Measurements from ENCODE around the gene SPIRE1. TPM values are rescaled to one million over a fixed set of nuclear protein-coding genes. Genes with fewer than 3 reads are reported as not detected.
"Not testable (repeated sequence)": the region's sequence is repeated elsewhere in the genome, so short reads cannot be mapped to it uniquely, and the experiment has no call there.

Gene SPIRE1
- total RNA-seq, 1 donor from 2014 or later = 31.8 TPM

DNA sequence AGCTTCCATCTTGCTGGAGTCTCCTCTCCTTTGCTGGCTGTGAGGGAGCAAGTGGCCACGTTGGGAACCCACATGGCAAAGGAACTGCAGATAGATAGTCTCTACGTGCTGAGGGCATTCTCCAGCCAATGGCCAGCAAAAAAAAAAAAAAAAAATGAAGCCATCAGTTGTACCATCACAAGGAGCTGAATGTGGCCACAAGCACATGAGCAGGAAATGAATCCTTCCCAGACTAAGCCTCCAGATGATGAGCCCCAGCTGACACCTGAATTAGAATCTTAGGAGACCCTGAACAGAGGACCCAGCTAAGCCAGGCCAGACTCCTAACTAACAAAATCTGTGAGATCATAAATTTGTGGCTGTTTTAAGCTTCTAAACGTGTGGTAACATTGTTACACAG lies 57.9 kb downstream of the SPIRE1 start:
- no peak for DNase-seq (ENCODE audit: low read depth, low spot score)

DNA sequence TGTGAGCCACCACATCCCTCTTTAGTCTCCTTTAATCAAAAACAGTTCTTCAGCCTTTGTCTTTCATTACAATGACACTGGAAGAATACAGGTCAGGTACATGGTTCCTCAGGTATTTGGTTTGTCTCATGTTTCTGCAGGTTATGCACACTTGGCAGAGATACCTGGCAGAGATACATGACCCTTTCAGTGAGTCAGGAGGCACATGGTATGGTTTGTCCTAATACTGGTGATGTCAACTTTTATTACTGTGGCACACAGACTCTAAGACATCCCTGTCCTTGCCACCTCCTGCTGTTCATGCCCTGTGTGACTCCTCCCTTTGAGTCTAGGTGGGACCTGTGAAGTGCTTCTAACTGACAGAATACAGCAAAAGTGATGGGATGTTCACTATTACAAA lies 58.4 kb downstream of the SPIRE1 start:
- DNase-seq (ENCODE audit: low read depth, low spot score) = no peak

DNA sequence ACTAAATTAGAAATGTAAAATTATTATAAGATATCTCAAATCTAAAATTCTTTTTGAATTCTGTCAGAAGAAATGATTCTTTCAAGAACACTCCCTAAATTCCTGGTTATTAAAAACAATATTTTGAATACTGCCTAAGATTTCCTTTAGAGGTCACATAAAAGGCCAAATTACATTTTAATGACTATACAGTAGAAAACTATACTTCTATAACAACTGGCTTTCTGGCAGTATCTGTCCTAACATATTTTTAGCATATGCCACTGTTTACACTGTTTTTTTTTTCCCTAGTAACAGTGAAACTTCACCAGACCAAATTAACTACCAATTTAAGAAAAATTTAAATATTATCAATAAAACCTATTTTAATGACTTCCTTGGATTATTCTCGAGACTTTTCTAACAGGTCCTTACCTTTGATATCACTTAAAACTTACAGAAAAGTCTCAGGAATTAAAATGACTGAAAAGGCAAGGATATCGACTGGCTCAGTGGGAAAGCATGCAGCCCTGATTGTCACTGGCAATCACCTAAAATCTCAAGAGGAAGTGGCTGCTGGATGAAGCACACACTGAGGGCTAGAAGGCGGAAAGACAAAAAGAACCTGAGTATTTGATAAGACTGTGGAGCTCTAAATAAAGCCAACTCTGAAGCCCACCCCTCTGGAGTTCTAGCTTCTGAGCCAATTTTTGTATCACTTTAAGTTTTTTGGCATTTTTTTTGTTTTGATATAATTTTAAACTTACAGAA lies 59.6 kb downstream of the SPIRE1 start:
- peak; percentile 50 for DNase-seq (ENCODE audit: low read depth, low spot score)

DNA sequence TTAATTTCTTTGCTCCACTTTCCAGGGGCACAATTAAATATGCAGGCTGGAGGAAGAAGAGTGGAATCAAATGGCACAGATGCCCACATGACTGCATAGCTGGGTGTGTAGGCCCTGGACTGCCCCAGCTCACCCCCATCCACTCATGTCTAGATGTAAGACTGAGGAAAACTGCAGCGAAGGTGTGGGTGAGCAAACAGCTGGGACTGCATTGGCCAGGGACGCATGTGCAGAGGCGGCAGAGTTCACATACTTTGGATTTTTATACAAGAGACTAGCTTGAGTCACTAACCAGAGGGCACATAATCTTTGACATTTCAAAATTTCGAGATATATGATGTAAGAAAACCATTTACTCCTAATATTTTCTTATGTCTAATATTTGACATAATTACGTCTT lies 60.1 kb downstream of the SPIRE1 start:
- DNase-seq (ENCODE audit: low read depth, low spot score) = peak; percentile 64

DNA sequence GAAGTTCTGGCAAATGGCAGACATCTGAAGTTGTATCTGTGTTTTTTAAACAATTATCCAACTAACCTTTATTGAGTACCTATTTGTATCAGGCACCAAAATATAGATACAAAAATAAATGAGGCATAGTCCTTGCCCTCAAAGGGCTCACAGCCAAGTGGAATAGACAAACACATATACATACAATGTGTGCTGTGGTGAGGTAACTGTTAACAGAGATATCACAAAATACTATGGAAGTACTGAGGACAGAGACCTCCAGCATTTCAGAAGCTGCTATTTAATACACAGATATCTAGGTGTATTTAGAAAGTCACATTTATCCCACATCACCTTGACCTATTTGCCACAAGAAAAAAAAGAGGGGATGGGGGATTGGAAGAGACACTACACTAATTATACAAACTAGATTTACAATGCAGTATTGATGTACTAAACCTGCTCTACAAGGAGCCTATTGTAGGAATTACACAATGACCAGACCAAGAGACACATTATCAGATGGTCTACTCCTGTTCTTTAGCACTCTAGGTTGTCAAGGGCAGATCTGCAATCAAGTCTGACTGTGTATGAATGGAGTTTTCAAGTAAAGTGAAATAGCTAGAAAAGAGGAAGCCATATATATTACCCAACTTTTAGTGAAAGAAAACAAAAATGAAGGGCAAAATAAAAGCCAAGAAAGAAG lies 62.2 kb downstream of the SPIRE1 start:
- no peak for DNase-seq (ENCODE audit: low read depth, low spot score)

DNA sequence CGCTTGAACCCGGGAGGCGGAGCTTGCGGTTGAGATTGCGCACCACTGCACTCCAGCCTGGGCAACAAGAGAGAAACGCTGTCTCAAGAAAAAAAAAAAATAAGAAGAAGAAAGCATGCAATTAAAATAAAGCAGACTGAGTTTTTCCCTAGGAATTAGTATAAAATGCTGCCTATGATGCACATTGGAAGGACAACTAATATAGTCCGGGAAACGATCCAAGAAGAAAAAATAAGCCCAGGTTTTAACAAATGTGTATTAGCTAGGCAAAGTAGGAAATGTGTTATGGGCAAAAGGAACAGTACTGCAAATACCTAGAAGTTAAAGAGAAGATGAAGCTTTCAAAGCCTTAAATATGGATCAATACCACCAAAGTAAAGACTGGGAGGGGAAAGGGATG lies 64.0 kb downstream of the SPIRE1 start:
- no peak for DNase-seq (ENCODE audit: low read depth, low spot score)

DNA sequence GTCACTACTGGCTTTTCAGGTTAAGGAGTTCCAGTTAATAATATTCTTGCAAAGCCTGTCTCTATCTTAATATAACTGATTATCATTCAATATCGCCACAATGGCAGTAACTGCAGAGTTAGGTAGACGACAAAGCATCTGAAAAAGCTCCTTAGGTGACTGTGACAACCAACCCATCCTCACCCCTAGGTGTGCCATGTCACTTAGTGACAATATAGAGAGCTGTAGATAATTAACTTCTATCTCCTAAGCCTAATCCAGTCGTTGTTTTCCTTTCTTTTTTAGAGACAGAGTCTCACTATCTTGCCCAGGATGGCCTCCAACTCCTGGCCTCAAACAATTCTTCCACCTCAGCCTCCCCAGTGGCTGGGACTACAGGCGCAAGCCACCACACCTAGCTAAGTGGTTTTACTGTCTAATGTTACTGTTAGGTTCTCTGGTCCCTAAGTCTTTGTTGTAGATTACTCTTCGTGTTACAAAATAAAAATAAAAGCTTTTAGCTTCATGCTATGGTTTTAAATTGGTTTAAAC lies 65.2 kb downstream of the SPIRE1 start:
- no peak for DNase-seq (ENCODE audit: low read depth, low spot score)

DNA sequence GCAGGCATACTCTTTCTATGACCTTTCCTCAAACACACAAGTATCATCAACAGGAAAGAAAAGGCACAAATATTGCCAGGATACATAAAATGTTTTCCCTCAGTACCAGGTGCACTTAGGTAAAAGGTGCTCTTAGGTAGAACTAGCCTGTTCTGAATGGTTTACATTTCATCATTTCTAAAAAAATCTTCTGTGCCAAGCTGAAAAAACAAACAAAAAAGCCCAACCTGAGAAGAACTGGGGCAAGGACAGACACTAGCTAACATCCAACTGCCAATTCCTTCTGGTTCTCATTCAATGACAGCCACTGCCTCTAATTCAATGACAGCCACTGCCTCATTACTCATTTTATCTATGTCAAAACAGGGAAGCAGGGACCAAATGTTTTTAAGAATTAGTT lies 68.5 kb downstream of the SPIRE1 start:
- no peak for DNase-seq (ENCODE audit: low read depth, low spot score)

DNA sequence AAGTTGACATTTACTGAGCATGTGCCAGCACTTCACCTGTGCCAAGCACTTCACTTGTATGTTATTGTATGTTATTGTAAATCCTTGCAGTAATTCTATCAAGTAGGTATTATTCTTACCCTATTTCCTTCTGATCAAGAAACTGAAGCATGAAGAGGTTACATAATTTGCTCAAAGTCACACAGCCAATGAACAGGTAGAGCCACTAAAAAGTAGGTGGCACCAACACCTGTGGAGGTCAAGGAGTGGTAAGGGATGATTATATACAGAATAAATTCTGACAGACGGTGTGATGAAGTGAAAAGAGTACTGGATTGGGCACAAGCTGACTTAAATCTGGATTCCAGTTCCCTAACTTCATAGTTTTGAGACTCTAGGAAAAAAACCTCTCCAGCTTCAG lies 71.0 kb downstream of the SPIRE1 start:
- DNase-seq (ENCODE audit: low read depth, low spot score) = no peak

DNA sequence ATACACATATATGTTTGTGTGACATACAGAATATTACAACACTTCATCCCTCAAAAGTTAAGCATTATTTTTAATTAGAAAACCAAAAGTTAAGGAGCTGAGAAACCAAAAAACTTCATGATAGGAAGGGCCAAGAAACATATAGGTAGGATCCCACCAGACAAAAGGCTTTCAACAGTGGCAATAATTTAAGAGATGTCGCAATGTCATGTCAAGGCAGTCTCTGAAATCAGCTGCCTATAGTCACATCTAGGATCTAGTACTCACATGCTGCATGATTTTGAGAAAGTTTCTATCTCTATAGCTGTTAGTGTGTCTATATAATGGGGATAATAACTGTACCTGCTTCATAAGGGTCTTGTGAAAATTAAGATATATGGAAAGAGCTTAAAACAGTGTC lies 72.7 kb downstream of the SPIRE1 start:
- DNase-seq (ENCODE audit: low read depth, low spot score) = no peak

DNA sequence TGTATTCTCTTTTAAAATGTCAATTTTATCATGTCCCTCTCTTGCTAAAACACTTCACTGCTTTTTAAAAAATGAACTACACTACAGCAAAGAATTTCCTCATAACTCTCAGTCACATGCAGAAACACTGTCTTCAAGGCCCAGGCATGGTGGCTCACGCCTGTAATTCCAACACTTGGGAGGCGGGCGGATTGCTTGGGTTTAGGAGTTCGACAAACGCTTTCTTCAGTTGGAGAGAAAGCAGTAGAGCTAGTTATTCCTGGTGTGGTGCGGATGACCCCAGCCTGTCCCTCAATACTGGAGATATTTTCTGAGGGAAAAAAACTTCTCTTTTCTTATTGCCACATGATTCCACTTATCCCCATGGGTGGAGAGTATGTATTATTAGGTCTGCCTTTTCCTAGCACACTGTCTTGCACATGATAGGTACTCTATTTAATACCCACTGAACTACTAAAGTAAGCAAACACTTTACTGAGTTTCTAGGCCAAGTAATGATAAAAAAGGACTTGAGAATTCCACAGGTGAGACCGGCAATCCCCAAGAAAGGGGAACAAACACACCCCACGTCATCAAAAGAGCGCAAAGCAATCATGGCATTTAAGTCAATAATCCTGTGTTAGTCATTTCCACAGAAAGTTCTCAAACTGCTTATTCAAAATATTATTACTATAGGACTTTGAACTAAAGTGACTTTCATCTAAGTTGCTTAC lies 77.1 kb downstream of the SPIRE1 start:
- DNase-seq (ENCODE audit: low read depth, low spot score) = no peak

DNA sequence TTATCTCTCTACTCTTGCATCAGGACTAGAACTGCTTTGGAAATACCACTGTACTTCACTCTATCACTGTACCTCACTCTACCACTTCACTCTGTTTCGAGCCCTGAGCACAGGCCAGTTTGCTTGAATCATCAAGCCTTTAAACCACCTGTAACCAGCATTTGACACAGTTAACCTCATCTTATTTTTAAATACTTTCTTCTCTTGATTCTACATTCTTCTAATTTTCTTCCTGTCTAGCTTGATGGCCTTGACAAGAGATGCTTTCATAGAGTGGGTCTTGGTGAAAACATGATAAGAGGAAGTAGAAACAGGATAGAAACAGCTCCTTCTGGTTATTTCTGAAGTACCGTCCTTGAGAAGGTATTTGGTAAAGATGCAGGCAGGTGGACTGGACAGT lies 78.1 kb downstream of the SPIRE1 start:
- no peak for DNase-seq (ENCODE audit: low read depth, low spot score)

DNA sequence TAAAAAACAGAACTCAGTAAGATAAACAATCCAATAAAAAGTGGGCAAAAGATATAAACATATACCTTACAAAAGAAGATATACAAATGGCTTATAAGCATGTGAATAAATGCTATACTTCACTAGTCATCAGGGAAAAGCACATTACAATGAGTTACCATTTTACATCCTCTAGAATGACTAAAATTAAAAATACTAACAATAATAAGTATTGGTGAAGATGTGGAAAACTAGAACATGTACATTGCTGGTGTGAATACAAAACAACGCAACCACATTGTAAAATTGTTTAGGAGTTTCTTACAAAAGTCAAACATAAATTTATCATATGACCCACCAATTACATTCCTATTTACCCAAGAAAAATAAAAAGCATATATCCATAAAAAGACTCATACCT lies 80.1 kb downstream of the SPIRE1 start:
- no peak for DNase-seq (ENCODE audit: low read depth, low spot score)

DNA sequence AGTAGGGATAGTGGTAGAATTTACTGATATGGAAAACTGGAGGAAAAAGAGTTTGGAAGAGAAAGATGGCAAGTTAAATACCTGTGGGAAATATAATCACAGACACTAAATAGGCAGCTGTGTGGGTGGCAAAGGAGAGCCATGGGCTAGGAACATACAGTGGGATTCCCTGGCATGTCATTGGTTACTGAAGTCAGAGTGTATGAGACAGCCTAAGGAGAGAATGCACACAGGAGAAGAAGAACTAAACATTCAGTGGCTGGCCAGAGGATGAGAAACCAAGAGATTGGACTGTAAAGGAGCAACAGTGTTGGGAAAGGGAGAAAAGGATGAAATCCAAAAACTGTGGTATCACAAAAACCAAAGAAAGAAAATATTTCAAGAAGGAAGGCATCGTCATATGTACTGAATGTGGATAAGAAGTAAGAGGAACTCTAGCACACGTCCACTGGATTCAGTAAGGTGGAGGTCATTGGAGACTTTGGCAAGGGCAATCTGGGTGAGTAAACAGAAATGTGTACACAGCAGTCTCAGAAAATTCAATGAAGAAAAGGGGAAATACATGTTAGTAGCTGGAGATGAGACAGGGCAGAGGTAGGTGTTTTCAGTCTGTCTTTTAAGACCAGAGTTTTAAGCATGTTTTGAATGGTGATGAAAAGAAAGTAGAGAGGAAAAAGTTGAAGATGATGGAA lies 83.3 kb downstream of the SPIRE1 start:
- DNase-seq (ENCODE audit: low read depth, low spot score) = no peak

DNA sequence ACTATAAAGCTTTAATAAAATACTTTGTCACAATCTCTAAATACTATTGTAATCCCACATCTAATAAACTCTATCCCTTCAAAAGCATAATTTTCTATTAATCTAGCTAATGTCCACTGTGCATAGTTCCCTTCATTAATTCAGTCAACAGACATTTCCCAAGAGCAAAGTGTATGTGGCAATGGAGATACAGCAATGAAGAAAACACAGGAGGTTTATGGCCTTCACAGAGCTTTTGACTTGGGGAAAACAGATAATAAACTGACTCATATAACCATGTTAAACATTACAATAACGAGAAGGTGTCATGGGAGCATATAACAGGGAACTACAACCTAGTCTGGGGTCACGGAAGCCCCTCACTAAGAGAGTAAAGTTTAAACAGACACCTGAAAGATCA lies 86.3 kb downstream of the SPIRE1 start:
- no peak for DNase-seq (ENCODE audit: low read depth, low spot score)

DNA sequence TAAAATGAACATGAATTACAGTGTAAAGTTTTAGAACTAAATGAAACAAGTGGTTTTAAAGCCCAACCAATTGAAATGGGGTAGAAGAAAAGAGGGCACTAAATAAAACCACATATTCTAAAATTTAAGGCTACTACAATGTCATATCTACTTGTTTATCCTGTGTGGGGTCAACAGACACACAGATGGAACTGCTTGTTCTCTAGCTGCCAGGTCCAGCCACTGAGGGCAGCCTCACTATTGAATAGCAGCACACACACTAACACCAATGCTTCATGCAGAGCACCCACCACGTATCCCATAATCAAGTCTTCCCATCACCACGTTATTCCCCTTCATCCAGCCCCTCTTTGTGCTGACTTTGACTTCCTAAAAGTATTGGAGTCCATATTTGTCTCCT lies 88.1 kb downstream of the SPIRE1 start:
- no peak for DNase-seq (ENCODE audit: low read depth, low spot score)

DNA sequence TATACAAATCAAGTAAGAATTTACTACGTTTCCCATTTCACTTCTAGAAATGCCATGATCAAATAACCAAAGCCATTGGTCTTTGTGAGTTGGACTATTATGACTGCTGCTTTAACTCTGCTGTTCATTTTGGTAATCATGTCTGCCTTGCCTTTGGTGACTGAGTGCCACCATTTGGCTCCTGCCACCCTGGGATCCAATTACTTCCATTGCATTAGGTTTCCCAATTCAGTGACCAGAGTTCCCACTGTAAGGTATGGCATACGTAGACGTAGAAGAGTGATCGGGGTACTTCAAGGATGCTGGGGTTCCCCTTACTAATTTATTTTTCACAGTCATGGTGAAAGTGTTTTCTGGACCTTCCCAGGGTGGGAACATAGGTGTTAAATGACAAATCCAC lies 90.1 kb downstream of the SPIRE1 start:
- DNase-seq (ENCODE audit: low read depth, low spot score) = no peak

DNA sequence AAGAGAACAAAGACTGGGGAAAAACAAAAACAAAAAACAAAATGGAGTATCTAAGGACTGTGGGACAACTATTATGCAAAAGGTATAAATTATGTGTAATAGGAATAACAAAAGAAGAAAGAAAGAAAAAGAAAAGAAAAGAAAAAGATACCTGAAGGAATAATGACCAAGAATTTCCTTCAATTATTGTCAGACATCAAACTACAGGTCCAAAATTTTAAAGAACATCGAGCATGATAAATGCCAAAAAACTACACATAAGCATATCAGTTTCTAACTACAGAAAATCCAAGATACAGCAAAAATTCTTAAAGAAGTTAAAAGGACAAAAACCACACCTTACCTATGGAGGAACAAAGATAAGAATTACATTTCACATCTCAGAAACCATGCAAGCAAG lies 93.0 kb downstream of the SPIRE1 start:
- no peak for DNase-seq (ENCODE audit: low read depth, low spot score)

DNA sequence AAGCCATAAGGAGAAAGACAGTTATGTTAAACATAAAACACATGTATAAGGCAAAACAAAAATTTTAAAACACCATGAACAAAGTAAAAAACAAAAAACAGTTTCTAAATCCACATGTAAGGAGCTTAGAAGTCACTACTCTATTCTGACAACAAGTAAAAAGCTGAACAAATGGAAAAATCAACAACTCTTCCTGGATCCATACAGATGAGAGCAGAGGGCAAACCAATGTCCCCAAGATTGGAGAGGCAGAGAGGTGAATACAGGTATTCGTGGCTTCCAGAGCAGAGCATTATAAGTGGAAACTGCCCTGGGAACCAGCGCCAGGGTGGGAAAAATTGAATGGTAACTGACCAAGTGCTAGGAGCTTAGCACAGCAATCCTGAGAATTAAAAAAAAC lies 93.5 kb downstream of the SPIRE1 start:
- DNase-seq (ENCODE audit: low read depth, low spot score) = no peak

DNA sequence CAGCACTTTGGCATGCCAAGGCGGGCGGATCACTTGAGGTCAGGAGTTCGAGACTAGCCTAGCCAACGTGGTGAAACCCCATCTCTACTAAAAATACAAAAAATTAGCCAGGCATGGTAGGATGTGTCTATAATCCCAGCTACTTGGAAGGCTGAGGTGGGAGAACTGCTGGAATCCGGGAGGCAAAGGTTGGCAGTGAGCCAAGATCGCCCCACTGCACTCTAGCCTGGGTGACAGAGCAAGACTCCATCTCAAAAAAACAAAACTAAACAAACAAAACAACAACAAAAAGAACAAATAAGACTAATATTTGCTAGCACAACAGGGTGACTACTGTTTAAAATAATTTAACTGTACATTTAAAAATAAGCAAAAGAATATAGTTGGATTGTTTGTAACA lies 97.3 kb downstream of the SPIRE1 start:
- DNase-seq (ENCODE audit: low read depth, low spot score) = not testable (repeated sequence)

DNA sequence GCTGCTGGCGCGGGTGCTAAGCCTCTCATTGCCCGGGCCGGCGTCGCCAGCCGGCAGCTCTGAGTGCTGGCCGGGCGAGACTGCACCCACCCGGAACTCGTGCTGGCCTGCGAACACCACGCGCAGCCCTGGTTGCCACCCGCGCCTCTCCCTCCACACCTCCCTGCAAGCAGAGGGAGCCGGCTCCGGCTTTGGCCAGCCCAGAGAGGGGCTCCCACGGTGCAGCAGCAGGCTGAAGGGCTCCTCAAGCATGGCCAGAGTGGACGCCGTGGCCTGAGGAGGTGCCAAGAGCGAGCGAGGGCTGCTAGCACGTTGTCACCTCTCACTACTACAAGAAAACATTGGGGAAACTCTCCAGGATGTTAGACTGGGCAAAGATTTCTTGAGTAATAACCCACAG lies 98.6 kb downstream of the SPIRE1 start:
- no peak for DNase-seq (ENCODE audit: low read depth, low spot score)

Measured in pulmonary artery endothelial cell (primary cell).